Dendritic cell treated with granulocyte-macrophage colony-stimulating factor and Interleukin-4, amounts not matched to agents 40 ng/mL and 50 ng/mL, for 4 days (primary cell): Measurements from ENCODE around the gene CENPP.

Experiments used
- H3K27ac Mint-ChIP-seq: one replicate; pipeline ENCODE4 v1.8.0; 2022; ENCODE audit warnings: mild to moderate bottlenecking, mixed read lengths
- H3K27me3 Mint-ChIP-seq: one replicate; pipeline ENCODE4 v1.8.0; 2022; ENCODE audit warnings: mild to moderate bottlenecking, mixed read lengths
- H3K36me3 Mint-ChIP-seq: one replicate; pipeline ENCODE4 v1.8.0; 2022; ENCODE audit warnings: low read depth, mixed read lengths
- H3K4me1 Mint-ChIP-seq: one replicate; pipeline ENCODE4 v1.8.0; 2022; ENCODE audit warnings: low read depth, mixed read lengths
- H3K4me3 Mint-ChIP-seq: one replicate; pipeline ENCODE4 v1.8.0; 2022; ENCODE audit warnings: mild to moderate bottlenecking, moderate library complexity, mixed read lengths
- H3K9me3 Mint-ChIP-seq: one replicate; pipeline ENCODE4 v1.8.0; 2022; ENCODE audit warnings: mixed read lengths
- intact Hi-C: fragments of 100-400 bp; cut with micrococcal nuclease; formaldehyde crosslinking; loops from one replicate; pipeline ENCODE4 v1.15.0; 2022

The CENPP gene

DNA sequence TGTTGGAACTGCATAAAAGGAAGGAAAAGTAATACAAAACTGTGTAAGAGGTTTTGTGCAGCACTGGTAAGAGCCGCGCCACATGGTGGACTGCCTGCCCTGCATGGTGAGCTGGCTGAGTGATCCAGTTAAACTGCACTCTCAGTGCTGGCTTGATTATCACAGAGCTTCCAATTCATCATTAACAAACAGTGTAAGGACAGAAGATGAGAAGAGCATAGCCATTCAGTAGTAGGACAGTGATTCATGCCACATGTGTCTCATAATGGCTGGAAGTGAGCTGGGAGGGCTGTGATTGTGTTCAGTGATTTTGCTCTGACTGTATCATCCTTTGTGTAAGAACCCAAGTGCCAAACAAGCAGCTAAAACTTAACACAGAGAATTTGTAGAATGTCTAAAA, 142.5 kb downstream of the CENPP start:
- Mint-ChIP-seq H3K4me1 (no peaks in the 10 kb centered on the region), H3K36me3 (no peaks in the 10 kb centered on the region), H3K9me3 (no peaks in the 10 kb centered on the region), H3K4me3 (no peak overlapping the region), H3K27ac (no peak overlapping the region), H3K27me3 (no peaks in the 10 kb centered on the region)
- intact Hi-C loops = no loop called here

DNA sequence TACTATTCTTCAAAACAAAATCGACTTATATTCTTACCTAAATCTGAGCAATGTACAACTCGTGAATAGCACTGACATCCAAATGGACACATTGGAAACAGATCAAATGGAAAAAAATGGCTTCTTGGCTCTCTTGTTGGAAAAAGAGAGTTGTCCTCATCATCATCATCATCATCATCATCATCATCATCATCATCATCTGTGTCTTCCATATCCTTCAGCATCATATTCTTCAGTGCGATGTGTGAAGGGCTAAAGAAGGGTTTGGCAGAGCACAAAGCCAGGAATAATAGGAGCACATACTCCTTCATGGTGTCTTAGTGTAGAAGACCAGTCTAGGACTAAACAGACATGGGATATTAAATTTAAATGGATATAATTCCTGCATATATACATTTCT, 148.8 kb downstream of the CENPP start:
- Mint-ChIP-seq H3K27ac (no peak overlapping the region), H3K36me3 (no peaks in the 10 kb centered on the region), H3K4me1 (peaks cover 5% of the 10 kb centered on the region), H3K27me3 (no peaks in the 10 kb centered on the region), H3K9me3 (no peaks in the 10 kb centered on the region), H3K4me3 (no peak overlapping the region)
- intact Hi-C loops = no loop called here

DNA sequence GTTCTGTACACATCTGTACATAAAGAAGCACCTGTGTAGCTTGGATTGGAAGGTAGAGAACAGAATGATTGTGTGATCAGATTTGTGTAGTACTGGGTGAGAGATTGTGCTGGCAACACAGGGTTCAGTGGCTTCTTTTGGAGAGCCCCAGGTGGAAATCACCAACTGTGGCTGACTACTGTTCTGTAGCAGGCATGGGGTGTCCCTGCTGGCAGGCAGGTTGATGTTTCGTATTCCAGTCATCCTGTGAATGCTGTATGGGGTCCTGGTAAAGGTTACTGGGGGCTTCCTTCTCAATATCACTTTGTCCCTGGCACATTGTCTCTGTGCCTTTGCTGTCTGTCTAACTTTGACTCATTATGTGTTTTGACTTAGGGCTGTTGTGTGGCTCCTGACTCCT, 151.2 kb downstream of the CENPP start:
- no peak overlapping the region for H3K4me3 Mint-ChIP-seq
- H3K27me3 Mint-ChIP-seq = no peaks in the 10 kb centered on the region
- no peaks in the 10 kb centered on the region for H3K9me3 Mint-ChIP-seq
- no peaks in the 10 kb centered on the region for H3K36me3 Mint-ChIP-seq
- intact Hi-C loops = no loop called here
- H3K27ac Mint-ChIP-seq = no peak overlapping the region
- peaks cover 13% of the 10 kb centered on the region for H3K4me1 Mint-ChIP-seq

DNA sequence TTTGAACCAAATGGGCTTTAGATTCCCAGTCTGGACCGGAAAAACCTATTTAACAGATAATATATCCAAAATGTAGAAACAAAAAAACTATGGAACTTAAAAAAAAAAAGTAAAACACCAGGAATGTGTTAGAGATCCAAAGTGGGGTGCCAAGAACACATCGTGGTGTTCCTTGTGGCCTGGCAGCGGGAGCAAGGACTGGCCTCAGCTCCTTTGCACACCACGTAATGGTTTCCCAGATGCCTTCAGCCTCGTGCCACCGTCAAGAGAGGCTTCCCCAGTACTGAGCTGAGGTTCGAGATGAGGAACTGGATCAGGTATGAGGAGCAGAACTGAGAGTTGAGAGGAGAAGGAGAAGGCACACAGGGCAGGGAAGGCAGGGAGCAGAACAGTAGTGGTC, 153.0 kb downstream of the CENPP start:
- intact Hi-C loops = no loop called here
- Mint-ChIP-seq H3K4me1 (peaks cover 13% of the 10 kb centered on the region), H3K36me3 (no peaks in the 10 kb centered on the region), H3K9me3 (no peaks in the 10 kb centered on the region), H3K27me3 (no peaks in the 10 kb centered on the region), H3K27ac (no peak overlapping the region), H3K4me3 (no peak overlapping the region)

DNA sequence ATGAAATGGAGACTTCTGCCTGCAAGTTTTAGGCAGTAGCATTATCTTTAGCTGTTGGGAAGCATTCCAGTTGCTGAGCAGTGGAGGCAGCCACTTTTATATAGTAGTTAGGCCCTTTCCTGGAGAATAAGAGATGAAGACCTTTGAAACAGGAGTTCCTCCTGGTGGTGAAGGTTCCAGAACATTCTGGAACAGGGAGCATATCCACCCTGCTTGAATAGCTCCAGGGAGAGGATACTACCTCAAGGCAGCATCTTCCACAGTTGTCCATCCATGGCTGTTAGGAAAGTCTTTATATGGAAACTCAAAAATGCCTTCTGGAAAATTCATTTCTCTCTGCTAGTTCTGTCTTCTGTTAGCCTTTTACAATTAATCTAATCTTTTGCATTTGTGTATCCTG, 153.6 kb downstream of the CENPP start:
- no peak overlapping the region for H3K27ac Mint-ChIP-seq
- H3K9me3 Mint-ChIP-seq = no peaks in the 10 kb centered on the region
- intact Hi-C loops = no loop called here
- no peak overlapping the region for H3K4me3 Mint-ChIP-seq
- H3K36me3 Mint-ChIP-seq = no peaks in the 10 kb centered on the region
- peaks cover 13% of the 10 kb centered on the region for H3K4me1 Mint-ChIP-seq
- H3K27me3 Mint-ChIP-seq = no peaks in the 10 kb centered on the region

GRCh38 chr9:92480291-92480771, 154.6 kb downstream of the CENPP start:
- no peaks in the 10 kb centered on the region for H3K9me3 Mint-ChIP-seq
- H3K4me3 Mint-ChIP-seq = no peak overlapping the region
- no peaks in the 10 kb centered on the region for H3K36me3 Mint-ChIP-seq
- H3K27me3 Mint-ChIP-seq = no peaks in the 10 kb centered on the region
- no peak overlapping the region for H3K27ac Mint-ChIP-seq
- H3K4me1 Mint-ChIP-seq = peaks cover 13% of the 10 kb centered on the region
- intact Hi-C loops = no loop called here

GRCh38 chr9:92480986-92481633, 155.4 kb downstream of the CENPP start:
- Mint-ChIP-seq H3K36me3 (no peaks in the 10 kb centered on the region), H3K9me3 (no peaks in the 10 kb centered on the region), H3K27me3 (no peaks in the 10 kb centered on the region), H3K4me1 (peaks cover 13% of the 10 kb centered on the region), H3K27ac (peak overlapping the region; percentile 24), H3K4me3 (no peak overlapping the region)
- intact Hi-C loops = no loop called here

GRCh38 chr9:92482329-92482728, 156.6 kb downstream of the CENPP start, which contains the start of gene ASPN:
Gene ASPN, minus strand, starts transcription at chr9:92482506.
- peak within 1 kb of the TSS; percentile 24 for H3K27ac Mint-ChIP-seq
- H3K4me1 Mint-ChIP-seq = peaks cover 18% of the 10 kb centered on the region
- no peaks in the 10 kb centered on the region for H3K27me3 Mint-ChIP-seq
- H3K36me3 Mint-ChIP-seq = no peaks in the 10 kb centered on the region
- no peak within 1 kb of the TSS for H3K4me3 Mint-ChIP-seq
- no peaks in the 10 kb centered on the region for H3K9me3 Mint-ChIP-seq
- intact Hi-C loops = no loop called here

GRCh38 chr9:92482805-92483204, 157.1 kb downstream of the CENPP start:
- no peak overlapping the region for H3K4me3 Mint-ChIP-seq
- H3K9me3 Mint-ChIP-seq = no peaks in the 10 kb centered on the region
- H3K4me1 Mint-ChIP-seq = peaks cover 18% of the 10 kb centered on the region
- no peak overlapping the region for H3K27ac Mint-ChIP-seq
- no peaks in the 10 kb centered on the region for H3K27me3 Mint-ChIP-seq
- H3K36me3 Mint-ChIP-seq = no peaks in the 10 kb centered on the region
- intact Hi-C loops = no loop called here

DNA sequence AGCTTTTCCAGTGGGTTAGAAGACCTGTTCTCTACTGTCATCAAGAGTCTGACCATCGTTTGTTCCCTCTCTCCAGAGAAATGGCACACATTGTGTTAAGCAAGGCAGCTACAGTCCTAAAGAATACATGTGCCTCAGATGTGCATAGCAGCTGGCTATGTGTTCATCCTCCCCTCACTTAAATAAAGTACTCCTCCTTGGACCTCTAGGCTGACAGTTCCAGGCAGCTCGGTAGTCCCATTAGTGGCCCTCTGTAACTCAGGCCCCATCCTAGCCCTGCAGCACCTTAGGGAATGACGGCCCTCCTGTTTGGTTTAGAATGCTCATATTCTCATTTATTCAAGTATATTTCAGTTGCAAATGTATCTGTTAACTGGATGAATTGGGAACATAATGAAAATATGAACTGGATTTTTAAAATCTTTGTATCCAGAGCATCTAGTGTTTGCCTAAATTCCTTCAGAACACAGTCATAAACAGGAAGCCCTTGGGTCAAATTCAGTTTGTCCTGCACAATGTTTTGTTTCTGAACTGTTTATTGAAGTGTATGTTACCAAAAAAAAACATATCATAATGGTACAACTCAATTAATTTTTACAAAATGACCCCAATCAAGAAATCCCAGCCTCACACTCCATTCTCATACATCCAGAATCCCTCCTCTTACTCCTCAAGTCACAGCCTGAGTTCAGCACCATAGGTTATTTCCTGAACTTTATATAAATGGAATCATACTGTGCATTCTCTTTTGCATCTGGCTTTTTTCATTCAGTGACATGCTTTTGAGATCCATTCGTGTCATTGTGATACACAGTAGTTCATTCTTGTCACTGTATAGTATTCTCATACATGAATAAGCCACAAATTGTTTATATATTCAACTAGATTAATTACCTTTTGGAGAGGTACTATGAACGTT, 158.1 kb downstream of the CENPP start:
- no peaks in the 10 kb centered on the region for H3K27me3 Mint-ChIP-seq
- no peaks in the 10 kb centered on the region for H3K9me3 Mint-ChIP-seq
- no peak overlapping the region for H3K4me3 Mint-ChIP-seq
- intact Hi-C loops = no loop called here
- H3K4me1 Mint-ChIP-seq = peaks cover 16% of the 10 kb centered on the region
- no peak overlapping the region for H3K27ac Mint-ChIP-seq
- no peaks in the 10 kb centered on the region for H3K36me3 Mint-ChIP-seq

DNA sequence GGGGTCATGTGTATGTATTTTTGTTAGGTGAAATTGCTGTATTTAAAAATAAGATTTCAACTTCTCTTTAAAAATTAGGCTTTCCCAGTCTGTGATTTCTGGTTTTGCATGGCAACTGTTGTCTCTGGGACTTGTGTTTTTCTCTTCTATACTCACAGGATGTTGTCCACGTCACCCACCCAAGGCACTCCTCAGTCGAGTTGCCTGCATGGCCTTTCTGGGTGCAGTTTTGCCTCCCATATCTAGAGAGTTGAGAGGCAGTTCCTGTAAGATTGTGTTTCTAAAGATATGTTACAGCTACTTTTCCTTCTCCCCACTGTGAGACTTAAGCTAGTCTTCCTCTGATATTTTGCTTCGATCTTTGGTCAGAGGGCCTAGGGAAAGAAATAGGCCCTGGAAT, 158.8 kb downstream of the CENPP start:
- intact Hi-C loops = no loop called here
- peaks cover 13% of the 10 kb centered on the region for H3K4me1 Mint-ChIP-seq
- no peaks in the 10 kb centered on the region for H3K36me3 Mint-ChIP-seq
- no peaks in the 10 kb centered on the region for H3K9me3 Mint-ChIP-seq
- H3K27ac Mint-ChIP-seq = no peak overlapping the region
- no peaks in the 10 kb centered on the region for H3K27me3 Mint-ChIP-seq
- H3K4me3 Mint-ChIP-seq = no peak overlapping the region

- no peaks in the 10 kb centered on the region for H3K27me3 Mint-ChIP-seq
- no peaks in the 10 kb centered on the region for H3K36me3 Mint-ChIP-seq
- H3K27ac Mint-ChIP-seq = no peak overlapping the region
- H3K4me3 Mint-ChIP-seq = no peak overlapping the region
- intact Hi-C loops = no loop called here
- H3K4me1 Mint-ChIP-seq = peaks cover 13% of the 10 kb centered on the region
- H3K9me3 Mint-ChIP-seq = no peaks in the 10 kb centered on the region
Observed at GRCh38 chr9:92486371-92486770, 160.6 kb downstream of the CENPP start.

GRCh38 chr9:92488681-92489550, 163.2 kb downstream of the CENPP start:
- Mint-ChIP-seq H3K27me3 (no peaks in the 10 kb centered on the region), H3K27ac (no peak overlapping the region), H3K9me3 (no peaks in the 10 kb centered on the region), H3K36me3 (no peaks in the 10 kb centered on the region), H3K4me3 (no peak overlapping the region), H3K4me1 (peaks cover 12% of the 10 kb centered on the region)
- intact Hi-C loops = no loop called here
